Sciatic nerve (tissue), 2 donors: ENCODE data around the gene UVSSA. TPM values are rescaled to one million over a fixed set of nuclear protein-coding genes. Genes with fewer than 3 reads are reported as not detected.

Experiments used
- ATAC-seq: fragments of 200-7000 bp; cut with Tn5 transposase; one replicate; pipeline ENCODE4 v1.9.1; 2020; ENCODE audit warnings: mild to moderate bottlenecking, moderate library complexity
- DNase-seq: peaks from one replicate; pipeline ENCODE4 v3.0.0-alpha.2; 2020; ENCODE audit warnings: low spot score
- intact Hi-C: fragments of 100-400 bp; cut with DNase I; formaldehyde crosslinking; loops from one replicate; pipeline ENCODE4 v1.14.2; 2022
- total RNA-seq: library from RNA; stranded (reverse); fragmentation: NEBNext Ultra II Directional; extraction: Animal tissue kit (Norgen Biotek cat#: 25700); gene quantifications from one replicate; pipeline ENCODE4 v1.2.1, GENCODE V29; 2021
- donor health status: DM: no; HTN: no; CAD: no.
- donor health status: DM: no; HTN: no; CAD: no.

The UVSSA gene
- total RNA-seq, 1 donor from 2014 or later = 33.5 TPM

GRCh38 chr4:1342003-1342402 is 5.0 kb upstream of the UVSSA start:
- ATAC-seq (no peak), DNase-seq (no peak)
- intact Hi-C loops = no loop called here

DNA sequence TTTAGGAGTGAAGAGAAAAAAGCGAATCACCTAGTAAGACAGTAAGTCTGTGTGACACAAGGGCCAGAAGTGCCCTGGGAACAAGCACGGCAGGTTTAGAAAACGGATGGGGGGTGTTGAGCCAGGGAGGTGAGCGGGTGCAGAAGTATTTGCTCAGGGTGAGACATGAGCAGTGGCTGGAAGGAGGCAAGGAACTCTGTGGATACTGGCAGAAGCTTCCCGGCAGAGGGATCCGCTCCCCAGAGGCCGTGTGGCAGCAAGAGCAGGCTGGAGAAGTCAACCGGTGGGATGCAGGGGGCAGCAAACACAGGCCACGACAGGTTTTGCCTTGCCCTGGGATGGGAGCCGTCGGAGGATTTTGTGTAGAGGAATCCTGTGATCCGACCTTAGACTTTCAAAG is 2.3 kb upstream of the UVSSA start:
- no peak for DNase-seq
- ATAC-seq = no peak
- intact Hi-C loops = loop anchor here (5.0 kb wide), 1 partner anchor 97 kb away; the partner anchor contains the start of gene CTBP1

- intact Hi-C loops = loop anchor here (5.0 kb wide), 1 partner anchor 99 kb away; the partner anchor contains the start of gene CTBP1
- no peak for ATAC-seq
- DNase-seq = peak; percentile 78
Observed at GRCh38 chr4:1345903-1346780, 866 bp upstream of the UVSSA start.

GRCh38 chr4:1347410-1347864 is 429 bp downstream of the UVSSA start:
- intact Hi-C loops = loop anchor here (5.0 kb wide), 1 partner anchor 100 kb away; the partner anchor contains the start of gene CTBP1
- peak; percentile 85 for DNase-seq
- peak; percentile 51 for ATAC-seq

DNA sequence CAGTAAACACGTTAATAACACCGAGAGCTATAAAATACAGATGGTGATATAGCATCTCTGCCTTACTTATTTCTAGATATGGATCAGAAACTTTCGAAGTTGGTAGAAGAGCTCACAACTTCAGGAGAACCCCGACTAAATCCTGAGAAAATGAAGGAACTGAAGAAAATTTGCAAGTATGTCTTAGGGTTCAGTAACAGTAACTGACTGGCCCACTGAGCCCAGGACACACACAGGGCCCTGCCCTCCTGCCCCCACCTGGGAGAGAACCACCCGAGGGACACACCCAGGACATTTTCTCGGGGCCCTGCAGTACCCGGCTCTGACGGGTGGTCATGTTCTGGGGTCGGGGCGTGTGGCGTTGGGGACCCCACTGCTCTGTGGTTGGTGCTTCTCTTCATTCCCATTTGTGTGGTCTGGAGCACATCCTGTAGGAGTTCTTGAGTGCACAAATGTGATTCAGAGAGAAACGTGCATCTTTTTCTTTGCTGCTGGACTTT is 1.1 kb downstream of the UVSSA start:
- ATAC-seq = no peak
- intact Hi-C loops = loop anchor here (5.0 kb wide), 1 partner anchor 101 kb away; the partner anchor contains the start of gene CTBP1

DNA sequence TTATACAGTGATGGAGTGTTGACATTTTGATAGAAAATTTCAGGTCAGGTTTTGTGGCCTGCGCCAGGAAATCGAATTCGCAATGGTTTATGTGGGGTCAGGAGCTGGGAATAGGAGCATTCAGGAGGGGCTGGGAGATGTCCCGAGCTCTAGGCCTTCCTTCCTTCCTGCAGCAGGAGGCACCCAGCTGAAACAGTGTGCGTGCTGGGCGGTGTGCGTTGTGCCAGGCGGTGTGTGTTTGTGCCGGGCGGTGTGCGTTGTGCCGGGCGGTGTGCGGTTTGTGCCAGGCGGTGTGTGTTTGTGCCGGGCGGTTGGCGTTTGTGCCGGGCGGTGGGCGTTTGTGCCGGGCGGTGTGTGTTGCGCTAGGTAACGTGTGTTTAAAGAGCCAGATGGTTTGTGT is 1.7 kb downstream of the UVSSA start:
- DNase-seq (no peak), ATAC-seq (no peak)
- intact Hi-C loops = loop anchor here (5.0 kb wide), 1 partner anchor 101 kb away; the partner anchor contains the start of gene CTBP1

More for the DNA sequence above, 1.1 kb downstream of the UVSSA start:
- no peak for DNase-seq

GRCh38 chr4:1349359-1350168 is 2.6 kb downstream of the UVSSA start:
- DNase-seq = no peak
- ATAC-seq = no peak
- intact Hi-C loops = loop anchor here (5.0 to 10.0 kb wide), 2 partner anchors 102 to 215 kb away; partner anchors contain the start of gene CTBP1

- intact Hi-C loops = loop anchor here (10.0 kb wide), 1 partner anchor 215 kb away; no protein-coding TSS in a partner anchor
- ATAC-seq (no peak), DNase-seq (no peak)
Observed at GRCh38 chr4:1350169-1350520, 3.1 kb downstream of the UVSSA start.

- ATAC-seq (peak; percentile 55), DNase-seq (peak; percentile 93)
- intact Hi-C loops = loop anchor here (10.0 kb wide), 1 partner anchor 217 kb away; no protein-coding TSS in a partner anchor
Observed at GRCh38 chr4:1351854-1352566, 5.0 kb downstream of the UVSSA start.

DNA sequence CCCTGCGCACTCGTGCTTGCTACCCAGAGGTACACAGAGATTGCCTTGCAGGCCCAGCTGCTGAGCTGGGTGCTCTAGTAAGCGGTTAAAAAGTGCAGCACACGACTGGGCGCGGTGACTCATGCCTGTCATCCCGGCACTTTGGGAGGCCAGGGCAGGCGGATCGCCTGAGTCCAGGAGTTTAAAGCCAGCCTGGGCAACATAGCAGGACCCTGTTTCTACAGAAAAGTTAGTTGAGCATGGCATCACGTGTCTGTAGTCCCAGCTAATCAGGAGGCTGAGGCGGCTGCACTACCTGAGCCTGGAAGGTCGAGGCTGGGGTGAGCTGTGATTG is 5.5 kb downstream of the UVSSA start:
- ATAC-seq (no peak), DNase-seq (no peak)
- intact Hi-C loops = loop anchor here (10.0 kb wide), 1 partner anchor 218 kb away; no protein-coding TSS in a partner anchor

- DNase-seq (no peak), ATAC-seq (no peak)
- intact Hi-C loops = loop anchor here (10.0 kb wide), 1 partner anchor 219 kb away; no protein-coding TSS in a partner anchor
Observed at GRCh38 chr4:1353186-1354055, 6.4 kb downstream of the UVSSA start.

DNA sequence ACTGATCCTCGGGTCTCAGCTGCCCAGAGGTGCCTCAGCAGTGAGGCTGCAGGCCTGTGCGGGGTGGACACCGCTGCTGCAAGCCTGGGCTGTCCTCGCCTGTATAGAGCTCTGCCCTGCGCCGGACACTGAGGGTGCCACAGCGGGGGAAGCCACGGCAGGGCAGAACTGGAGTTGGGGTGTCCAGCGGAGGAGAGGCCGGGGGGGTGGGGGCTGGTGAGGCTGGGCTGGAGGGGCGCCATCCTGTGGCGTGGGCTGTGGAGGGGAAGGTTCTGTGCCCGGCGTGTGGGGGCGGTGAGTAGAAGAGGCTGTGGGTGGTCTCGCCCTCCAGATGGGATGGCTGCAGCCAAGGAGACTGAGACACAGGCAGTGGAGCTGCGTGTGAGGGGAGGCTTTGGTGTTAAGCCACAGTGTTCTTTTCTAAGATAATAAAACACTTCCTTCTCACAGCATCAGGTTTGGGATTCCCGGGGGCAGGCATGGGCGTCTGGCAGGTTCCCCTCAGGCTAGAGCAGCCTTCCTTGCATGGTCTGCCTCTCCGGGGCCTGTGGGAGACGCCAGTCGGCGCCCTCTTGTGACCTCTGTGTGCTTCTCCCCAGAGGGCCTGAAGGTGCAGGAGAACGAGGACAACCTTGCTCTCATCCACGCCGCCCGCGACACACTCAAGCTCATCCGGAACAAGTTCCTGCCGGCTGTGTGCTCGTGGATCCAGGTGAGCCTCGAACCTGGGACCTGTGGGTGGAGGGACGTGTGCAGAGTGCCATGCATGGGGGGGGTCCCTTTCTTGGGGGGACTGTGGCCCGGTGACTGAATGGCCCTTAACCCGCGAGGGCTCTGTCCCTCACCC is 7.4 kb downstream of the UVSSA start:
- intact Hi-C loops = loop anchor here (10.0 kb wide), 1 partner anchor 220 kb away; no protein-coding TSS in a partner anchor
- no peak for DNase-seq
- ATAC-seq = no peak

- DNase-seq = no peak
- ATAC-seq = no peak
- intact Hi-C loops = loop anchor here (5.0 to 10.0 kb wide), 2 partner anchors 220 to 272 kb away; no protein-coding TSS in a partner anchor
Observed at GRCh38 chr4:1354983-1355275, 7.9 kb downstream of the UVSSA start.

- no peak for DNase-seq
- intact Hi-C loops = loop anchor here (5.0 to 10.0 kb wide), 2 partner anchors 221 to 272 kb away; no protein-coding TSS in a partner anchor
- ATAC-seq = no peak
Observed at GRCh38 chr4:1355378-1355777, 8.4 kb downstream of the UVSSA start.

GRCh38 chr4:1356181-1356998 is 9.4 kb downstream of the UVSSA start:
- peak; percentile 82 for DNase-seq
- ATAC-seq = peak; percentile 16
- intact Hi-C loops = loop anchor here (5.0 to 10.0 kb wide), 2 partner anchors 222 to 271 kb away; no protein-coding TSS in a partner anchor
